ENCODE results near the gene KDM4E.

- TF ChIP-seq, protein P1, sequence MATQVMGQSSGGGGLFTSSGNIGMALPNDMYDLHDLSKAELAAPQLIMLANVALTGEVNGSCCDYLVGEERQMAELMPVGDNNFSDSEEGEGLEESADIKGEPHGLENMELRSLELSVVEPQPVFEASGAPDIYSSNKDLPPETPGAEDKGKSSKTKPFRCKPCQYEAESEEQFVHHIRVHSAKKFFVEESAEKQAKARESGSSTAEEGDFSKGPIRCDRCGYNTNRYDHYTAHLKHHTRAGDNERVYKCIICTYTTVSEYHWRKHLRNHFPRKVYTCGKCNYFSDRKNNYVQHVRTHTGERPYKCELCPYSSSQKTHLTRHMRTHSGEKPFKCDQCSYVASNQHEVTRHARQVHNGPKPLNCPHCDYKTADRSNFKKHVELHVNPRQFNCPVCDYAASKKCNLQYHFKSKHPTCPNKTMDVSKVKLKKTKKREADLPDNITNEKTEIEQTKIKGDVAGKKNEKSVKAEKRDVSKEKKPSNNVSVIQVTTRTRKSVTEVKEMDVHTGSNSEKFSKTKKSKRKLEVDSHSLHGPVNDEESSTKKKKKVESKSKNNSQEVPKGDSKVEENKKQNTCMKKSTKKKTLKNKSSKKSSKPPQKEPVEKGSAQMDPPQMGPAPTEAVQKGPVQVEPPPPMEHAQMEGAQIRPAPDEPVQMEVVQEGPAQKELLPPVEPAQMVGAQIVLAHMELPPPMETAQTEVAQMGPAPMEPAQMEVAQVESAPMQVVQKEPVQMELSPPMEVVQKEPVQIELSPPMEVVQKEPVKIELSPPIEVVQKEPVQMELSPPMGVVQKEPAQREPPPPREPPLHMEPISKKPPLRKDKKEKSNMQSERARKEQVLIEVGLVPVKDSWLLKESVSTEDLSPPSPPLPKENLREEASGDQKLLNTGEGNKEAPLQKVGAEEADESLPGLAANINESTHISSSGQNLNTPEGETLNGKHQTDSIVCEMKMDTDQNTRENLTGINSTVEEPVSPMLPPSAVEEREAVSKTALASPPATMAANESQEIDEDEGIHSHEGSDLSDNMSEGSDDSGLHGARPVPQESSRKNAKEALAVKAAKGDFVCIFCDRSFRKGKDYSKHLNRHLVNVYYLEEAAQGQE (IDR thresholded peaks at IDR 0.05; ENCODE audit: low read depth, low read length) = no peak
- TF ChIP-seq CTCF (IDR thresholded peaks at IDR 0.05) = no peak
- TF ChIP-seq CHD2 (IDR thresholded peaks at IDR 0.05; ENCODE audit: low read length, partially characterized antibody) = no peak
- TF ChIP-seq SIN3A (IDR thresholded peaks at IDR 0.05; ENCODE audit: borderline replicate concordance, low read depth, low read length) = no peak
These were observed 17.8 kb downstream of the KDM4E start for GRCh38 chr11:95042906-95043305.

Data from SK-N-SH (cell line).